ENCODE measurements around the gene CCDC71L.
A peak's percentile ranks its signal among the peaks of the same experiment; 100 is the strongest.

The CCDC71L gene

GRCh38 chr7:106659963-106660861, 746 bp downstream of the CCDC71L start:
- H3K27ac ChIP-seq: peak overlapping the region; percentile 87 to 99 (median 96)
- H3K4me3 ChIP-seq: peak overlapping the region; percentile 78 to 90 (median 83)

- Histone ChIP-seq H3K27ac (peak overlapping the region; percentile 87 to 99 (median 96)), H3K4me3 (peak overlapping the region; percentile 78 to 90 (median 83))
Observed at GRCh38 chr7:106659166-106659962, 1.6 kb downstream of the CCDC71L start.

GRCh38 chr7:106658316-106659165, 2.4 kb downstream of the CCDC71L start:
- H3K4me3 ChIP-seq: peak overlapping the region in 4 of 7 experiments; percentile 78 to 88 (median 80)
- H3K27ac ChIP-seq: peak overlapping the region in 2 of 21 experiments; percentile 34 to 94

DNA sequence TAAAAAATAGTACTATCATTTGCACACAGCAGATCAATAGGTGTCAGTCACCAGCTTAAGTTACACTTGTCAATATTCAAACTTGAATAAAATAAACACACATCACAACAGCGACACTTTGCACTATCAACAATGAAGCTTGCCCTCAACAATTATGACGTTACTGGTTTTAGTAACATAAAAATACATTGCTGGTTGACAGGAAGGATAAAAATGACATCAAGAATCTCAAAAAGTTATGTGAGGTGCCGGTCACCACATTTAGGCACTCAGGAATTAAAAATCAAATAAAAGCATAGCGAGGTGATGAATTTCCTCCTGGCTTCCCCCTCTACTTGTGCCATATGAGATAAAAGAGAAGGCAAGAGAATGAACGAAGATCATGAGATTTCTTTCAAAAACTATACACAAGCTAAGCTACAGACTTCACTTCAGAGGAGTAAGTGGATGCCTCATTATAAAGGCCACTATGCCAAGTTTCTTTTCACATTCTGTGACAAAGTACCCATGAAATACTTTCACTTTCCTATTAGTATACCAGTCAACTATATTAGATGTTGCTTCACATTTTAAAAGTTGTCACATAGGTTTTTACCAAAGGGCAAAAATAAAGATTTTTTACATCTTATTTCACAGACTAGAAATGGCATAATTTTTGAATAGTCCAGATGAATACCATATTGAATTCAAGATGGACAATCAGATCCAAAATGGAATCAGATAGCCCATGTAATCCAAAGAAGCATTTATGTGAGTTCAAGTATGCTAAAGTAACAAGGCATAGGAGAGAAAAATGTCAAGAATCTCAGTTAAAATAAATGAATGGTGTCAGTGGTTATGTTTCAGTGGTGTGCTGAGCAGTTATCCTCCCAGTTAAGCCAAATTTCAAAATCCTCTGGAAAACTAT, 3.6 kb downstream of the CCDC71L start:
- peak overlapping the region in 1 of 21 experiments; percentile 55 for H3K27ac ChIP-seq
- no peak overlapping the region for H3K4me3 ChIP-seq

GRCh38 chr7:106655703-106656498, 5.1 kb downstream of the CCDC71L start:
- Histone ChIP-seq H3K4me3 (no peak overlapping the region), H3K27ac (no peak overlapping the region)

- H3K4me3 ChIP-seq: no peak overlapping the region
Observed at GRCh38 chr7:106653488-106653887, 7.5 kb downstream of the CCDC71L start.

DNA sequence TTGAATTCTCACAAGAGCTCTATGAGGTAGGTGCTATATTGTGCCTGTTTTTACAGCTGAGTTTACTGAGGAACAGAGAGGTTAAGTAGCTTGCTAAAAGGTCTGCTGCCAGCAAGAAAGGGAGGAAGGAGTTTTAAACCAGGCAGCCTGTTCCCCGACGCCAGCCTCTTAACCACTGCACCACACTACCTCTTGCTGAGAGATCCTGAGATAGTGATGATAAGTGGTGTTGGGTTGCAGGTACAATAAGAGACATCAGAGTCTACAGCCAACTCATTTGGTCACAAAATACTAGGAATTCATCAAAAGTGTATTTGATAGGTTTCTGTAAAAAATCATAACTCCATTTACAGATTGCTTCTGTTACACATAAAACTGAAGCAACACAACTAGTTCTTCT, 8.0 kb downstream of the CCDC71L start:
- no peak overlapping the region for H3K27ac ChIP-seq
- H3K4me3 ChIP-seq: no peak overlapping the region

More at GRCh38 chr7:106653488-106653887, 7.5 kb downstream of the CCDC71L start:
- H3K27ac ChIP-seq: no peak overlapping the region

DNA sequence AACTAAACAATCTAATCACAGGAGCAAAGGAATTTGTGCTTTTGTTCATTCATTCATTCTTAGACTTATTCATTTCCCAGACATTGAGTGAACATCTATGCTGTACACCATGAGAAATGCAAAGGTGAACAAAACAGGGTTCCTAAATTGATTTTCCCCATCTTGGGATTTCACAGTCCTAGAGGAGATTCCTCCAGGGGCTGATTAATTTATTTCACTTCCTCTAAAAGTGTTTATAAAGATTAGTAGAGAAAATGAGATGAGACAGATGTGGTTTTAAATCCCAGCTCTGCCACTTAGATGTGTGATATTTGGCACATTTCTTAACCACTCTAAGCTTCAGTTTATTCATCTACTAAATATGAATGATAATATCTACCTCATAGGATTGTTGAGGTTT, 8.9 kb downstream of the CCDC71L start:
- Histone ChIP-seq H3K4me3 (no peak overlapping the region), H3K27ac (no peak overlapping the region)

DNA sequence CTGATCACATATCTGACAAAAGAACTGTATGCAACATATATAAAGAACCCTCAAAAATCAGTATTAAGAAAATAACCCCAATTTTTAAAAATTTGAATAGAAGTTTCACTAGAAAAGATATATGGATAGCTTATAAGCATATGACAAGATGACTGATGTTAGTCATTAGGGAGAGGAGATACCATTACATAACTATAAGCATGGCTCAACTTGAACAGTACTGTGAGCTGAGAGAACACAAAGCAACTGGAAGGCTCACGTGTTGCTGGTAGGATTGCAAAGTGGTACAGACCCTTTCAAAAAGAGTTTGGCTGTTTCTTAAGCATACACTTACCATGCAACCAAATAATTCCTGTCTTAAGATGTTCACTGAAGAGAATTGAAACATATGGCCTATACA, 14.7 kb downstream of the CCDC71L start:
- no peak overlapping the region for H3K27ac ChIP-seq
- no peak overlapping the region for H3K4me3 ChIP-seq

GRCh38 chr7:106644999-106645398, 16.0 kb downstream of the CCDC71L start:
- Histone ChIP-seq H3K27ac (no peak overlapping the region), H3K4me3 (no peak overlapping the region)

DNA sequence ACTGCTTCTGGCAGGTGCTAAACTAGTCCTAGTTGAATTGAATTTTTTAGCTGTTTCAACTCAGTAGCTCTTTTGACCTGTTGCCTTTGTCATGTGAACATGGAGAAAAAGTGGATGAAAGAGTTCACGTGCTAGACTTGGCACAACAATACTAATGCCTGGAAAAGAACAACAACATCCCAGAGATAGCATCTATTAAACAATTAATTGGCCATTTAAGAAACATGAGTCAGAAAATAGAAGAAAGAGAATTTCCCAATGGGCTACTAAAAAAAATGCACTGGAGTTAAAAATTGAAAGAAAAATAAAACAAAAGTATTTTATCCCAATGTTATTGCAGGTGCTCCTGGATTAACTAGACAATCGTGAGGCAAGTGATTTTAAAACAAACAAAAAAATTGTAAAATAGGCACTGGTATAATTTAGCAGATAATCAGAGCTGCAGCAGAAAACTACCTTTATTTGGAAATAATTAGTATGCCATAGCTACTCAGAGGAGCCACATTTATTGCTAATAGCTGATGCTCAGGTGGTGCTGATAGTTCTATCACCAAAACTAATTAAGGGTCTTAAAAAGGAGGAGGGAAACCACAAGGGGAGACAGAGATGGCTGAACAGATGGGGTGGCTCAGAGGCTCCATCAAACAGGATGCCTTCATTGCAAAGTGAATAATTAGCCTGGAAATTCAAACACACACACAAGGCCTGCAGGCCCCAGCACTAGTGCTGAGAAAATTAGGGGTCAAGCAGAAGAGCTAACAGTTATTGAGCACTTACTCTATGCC, 17.6 kb downstream of the CCDC71L start:
- H3K27ac ChIP-seq: no peak overlapping the region
- no peak overlapping the region for H3K4me3 ChIP-seq

DNA sequence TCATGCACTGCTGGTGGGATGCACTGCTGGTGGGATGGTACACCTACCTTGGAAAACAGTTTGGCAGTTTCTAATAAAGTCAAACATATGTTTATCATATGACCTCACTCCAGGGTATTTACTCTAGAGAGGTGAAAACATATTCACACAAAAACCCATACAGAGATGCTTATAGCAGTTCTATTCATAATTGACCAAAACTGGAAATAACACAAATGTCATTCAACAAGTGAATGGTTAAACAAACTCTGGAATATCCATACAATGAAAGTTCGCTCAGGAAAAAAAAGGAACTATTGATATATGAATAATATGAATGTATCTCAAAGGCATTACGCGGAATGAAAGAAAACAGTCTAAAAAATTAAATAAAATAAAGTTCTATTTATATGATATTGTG, 19.5 kb downstream of the CCDC71L start:
- no peak overlapping the region for H3K4me3 ChIP-seq
- no peak overlapping the region for H3K27ac ChIP-seq

- H3K27ac ChIP-seq: peak overlapping the region in 7 of 21 experiments; percentile 15 to 57 (median 27)
Observed at GRCh38 chr7:106640368-106641141, 20.4 kb downstream of the CCDC71L start.

GRCh38 chr7:106639476-106640334, 21.3 kb downstream of the CCDC71L start:
- peak overlapping the region in 8 of 21 experiments; percentile 15 to 57 (median 30) for H3K27ac ChIP-seq
- no peak overlapping the region for H3K4me3 ChIP-seq

More at GRCh38 chr7:106640368-106641141, 20.4 kb downstream of the CCDC71L start:
- H3K4me3 ChIP-seq: no peak overlapping the region

DNA sequence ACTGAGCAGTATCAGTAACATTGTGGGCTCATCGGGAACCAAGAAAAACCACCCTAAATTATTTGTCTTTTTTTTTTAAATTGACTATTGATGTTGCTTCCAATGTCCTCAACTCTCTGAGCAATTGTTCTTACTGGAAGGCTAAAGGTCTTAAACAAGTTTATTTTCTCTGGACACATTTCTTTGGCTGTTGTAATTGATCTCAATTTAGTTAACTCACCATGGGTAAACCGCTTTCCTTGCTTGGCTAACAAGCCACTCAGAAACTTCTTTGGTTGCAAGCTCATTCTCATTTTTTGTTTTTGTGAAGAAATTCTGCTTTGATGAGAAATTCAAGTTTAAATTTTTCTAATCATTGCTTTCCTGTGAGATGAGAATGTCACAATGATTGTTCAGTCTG, 25.5 kb downstream of the CCDC71L start:
- Histone ChIP-seq H3K27ac (no peak overlapping the region), H3K4me3 (no peak overlapping the region)
